NAMALWA (cell line): ENCODE measurements around the gene PNKD.

Experiments used
- DNase-seq: peaks from one replicate; pipeline ENCODE4 v3.0.0-alpha.2; 2015; ENCODE audit warnings: low spot score

Gene PNKD

DNA sequence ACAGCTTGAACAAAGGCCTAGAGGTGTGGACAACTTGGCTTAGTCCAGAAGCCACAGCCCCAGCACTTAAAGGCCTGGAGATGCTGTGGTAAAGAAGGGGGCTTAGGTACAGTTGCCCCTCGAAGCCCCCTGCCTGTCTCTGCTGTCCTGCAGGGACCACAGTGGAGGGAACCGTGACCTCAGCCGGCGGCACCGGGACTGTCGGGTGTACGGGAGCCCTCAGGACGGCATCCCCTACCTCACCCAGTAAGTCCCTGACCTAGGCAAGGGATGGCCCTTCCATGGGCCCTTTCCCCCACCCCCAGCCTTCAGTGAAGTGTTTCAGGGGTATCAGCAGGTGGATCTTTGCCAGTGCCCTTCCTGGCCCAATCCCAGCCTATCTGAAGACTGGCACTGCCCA, 71.1 kb downstream of the PNKD start:
- no peak for DNase-seq

DNA sequence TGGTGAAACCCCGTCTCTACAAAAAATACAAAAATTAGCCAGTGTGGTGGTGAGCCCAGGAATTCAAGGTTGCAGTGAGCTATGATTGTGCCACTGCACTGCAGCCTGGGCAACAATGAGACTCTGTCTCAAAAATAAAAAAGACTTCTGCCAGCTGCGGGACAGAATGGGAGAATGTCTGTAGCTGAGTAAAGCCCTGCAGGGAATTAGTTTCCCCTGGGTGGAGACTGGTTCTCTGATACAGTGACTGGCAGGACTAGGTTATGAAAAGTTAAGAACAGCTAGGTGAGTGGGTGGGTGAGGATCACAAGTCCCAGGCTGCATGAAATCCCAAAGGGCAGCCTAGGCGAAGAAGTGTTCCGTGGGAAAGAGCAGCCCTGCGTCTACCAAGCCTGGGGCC, 72.5 kb downstream of the PNKD start:
- DNase-seq = no peak

DNA sequence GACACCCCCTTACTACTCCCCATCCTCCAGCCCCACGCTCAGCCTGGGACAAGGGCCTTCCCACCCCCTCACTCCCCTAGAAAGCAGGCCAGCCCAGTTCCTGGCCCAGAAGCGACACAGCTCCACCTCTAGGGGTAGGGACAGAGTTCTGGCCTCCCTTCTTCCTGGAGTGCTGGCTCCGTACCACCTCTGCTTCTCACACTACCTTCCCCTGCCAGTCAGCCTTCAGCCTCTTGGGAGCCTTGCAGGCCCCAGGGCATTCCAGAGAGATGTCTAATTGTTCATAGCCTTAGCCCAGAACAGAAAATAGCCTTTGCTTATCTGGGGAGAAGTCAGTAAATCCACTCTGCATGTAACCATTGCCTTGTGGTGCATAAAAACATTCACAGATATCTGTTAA, 73.3 kb downstream of the PNKD start:
- no peak for DNase-seq

DNA sequence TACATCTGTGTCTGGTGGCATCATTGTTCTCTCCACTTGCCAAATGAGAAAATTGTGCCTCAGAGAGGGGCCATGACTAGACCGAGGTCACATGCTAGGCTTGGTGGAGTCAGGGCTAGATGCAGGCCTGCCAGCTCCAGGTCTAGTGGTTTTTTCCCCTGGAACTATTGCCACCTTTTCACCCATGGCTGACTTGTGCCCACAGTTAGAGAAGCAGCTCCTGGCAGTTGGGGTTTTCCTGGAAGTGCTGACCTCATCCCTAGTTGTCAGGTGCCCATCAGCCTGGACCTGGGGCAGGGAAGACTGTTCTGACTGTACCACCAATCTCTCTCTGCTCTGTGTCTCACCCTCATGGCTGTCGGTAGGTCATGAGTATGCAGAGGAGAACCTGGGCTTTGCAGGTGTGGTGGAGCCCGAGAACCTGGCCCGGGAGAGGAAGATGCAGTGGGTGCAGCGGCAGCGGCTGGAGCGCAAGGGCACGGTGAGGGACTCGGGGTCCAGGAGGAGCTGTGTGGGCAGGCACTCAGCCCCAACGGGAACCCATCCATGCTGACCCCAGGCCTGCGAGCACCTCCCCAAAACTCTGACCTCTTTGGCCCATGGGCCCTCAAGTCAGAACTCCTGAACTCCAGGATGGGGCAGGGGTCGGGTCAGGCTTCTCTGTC, 73.9 kb downstream of the PNKD start:
- no peak for DNase-seq

DNA sequence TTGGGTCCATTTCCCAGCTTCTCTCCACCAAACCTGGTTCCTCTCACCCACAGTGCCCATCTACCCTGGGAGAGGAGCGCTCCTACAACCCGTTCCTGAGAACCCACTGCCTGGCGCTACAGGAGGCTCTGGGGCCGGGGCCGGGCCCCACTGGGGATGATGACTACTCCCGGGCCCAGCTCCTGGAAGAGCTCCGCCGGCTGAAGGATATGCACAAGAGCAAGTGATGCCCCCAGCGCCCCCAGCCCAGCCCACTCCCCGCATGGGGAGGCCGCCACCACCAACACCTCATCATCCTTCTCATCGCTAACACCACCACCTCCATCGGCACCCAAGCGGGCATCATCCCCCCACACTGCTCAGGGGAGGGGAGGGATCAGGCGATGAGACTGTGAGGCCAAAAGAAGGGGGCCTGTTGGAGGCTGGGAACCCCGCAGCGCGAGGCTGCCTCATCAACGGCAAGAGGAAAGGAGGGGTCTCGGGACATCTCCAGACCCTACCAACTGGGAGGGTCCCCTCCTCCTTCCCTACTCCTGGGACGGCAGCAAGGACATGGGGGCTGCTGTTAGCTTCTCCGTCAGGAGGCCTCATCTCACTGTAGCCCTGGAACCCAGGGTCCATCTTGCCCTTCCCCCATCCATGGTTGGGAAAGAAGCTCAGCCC, 74.6 kb downstream of the PNKD start:
- no peak for DNase-seq

DNA sequence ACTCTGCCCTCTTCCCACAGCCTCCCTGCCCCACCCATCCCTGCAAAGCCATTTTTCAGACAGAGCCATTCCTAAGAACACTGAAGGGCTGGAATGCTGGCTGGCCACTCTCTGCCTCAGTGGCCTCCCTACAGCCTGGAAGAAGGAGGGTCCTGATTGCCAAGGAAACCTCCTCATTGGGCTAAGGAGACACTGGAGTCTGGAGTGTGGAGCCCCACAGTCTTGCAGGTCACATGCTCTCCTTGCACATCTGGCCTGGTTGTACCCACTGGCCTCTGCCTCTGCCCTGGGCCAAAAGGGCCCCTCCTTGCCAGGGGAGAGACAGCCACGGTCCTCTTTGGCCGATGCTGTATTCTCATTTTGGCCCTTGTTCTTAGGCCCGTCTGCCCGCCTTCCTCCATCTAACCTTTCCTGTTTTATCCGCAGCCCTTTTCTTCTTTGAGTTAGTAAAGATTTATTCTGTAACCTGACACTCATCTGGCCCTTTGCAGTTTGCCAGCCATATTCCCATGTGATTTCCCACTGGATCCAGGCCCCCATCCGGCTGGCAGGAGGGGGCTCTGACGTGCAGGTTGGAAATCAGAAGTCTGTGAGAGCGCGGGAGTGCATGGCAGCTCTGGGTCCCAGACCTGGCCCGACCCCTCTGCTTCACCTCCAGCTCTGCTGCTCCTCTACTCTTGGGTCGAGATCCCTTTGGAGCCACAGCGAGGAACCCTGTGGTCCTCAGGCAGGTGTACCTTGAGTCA, 75.3 kb downstream of the PNKD start:
- no peak for DNase-seq

DNA sequence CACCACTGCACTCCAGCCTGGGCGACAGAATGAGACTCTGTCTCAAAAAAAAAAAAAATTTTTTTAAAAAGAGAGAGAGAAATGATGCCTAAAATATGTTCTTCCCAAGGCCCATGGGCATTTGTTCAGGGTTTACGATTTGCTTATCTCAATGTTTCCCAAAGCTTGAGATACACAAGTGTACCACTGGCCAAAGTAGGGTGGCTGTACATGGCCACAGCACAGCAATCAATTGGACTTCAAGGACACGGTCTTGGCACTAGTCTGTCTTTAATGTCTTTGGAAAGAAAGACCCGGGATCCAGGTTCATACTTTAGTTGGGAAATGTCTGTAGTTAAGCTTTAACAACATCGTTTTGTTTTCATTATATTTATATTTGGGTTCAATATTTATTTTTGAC, 76.9 kb downstream of the PNKD start:
- DNase-seq = no peak

DNA sequence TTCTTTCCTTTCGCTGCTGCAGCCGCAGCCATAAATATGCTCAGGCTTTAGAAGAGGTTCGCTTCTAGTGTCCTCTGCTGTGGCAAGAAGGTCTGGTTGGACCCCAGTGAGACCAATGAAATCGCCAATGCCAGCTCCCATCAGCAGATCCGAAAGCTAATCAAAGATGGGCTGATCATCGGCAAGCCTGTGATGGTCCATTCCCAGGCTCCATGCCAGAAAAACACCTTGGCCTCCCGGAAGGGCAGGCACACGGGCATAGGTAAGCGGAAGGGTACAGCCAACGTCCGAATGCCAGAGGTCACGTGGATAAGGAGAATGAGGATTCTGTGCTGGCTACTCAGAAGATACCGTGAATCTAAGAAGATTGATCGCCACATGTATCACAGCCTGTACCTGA, 83.7 kb downstream of the PNKD start:
- DNase-seq = no peak

DNA sequence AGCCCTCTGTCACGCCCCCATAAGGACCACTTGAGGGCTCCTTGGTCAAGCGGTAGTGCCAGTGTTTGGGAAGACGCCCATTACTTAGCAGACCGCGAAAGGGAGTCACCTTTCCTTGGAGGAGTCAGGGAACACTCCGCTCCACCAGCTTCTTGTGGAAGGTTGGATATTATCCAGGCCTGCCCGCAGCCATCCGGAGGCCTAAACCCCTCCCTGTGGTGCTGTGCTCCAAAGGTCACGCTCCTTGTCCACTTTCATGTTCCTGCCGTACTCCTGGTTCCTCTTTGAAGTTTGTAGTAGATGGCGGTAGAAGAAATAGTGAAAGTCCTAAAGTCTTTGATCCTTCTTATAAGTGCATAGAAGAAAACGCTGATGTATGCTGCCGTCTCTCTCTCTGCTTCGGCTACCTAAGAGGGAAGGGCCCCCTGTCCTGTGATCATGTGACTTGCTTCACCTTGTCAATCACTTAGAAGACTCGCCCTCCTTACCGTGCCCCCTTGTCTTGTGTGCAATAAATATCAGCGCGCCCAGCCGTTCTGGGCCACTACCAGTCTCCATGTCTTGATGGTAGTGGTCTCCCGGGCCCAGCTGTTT, 84.6 kb downstream of the PNKD start:
- no peak for DNase-seq

DNA sequence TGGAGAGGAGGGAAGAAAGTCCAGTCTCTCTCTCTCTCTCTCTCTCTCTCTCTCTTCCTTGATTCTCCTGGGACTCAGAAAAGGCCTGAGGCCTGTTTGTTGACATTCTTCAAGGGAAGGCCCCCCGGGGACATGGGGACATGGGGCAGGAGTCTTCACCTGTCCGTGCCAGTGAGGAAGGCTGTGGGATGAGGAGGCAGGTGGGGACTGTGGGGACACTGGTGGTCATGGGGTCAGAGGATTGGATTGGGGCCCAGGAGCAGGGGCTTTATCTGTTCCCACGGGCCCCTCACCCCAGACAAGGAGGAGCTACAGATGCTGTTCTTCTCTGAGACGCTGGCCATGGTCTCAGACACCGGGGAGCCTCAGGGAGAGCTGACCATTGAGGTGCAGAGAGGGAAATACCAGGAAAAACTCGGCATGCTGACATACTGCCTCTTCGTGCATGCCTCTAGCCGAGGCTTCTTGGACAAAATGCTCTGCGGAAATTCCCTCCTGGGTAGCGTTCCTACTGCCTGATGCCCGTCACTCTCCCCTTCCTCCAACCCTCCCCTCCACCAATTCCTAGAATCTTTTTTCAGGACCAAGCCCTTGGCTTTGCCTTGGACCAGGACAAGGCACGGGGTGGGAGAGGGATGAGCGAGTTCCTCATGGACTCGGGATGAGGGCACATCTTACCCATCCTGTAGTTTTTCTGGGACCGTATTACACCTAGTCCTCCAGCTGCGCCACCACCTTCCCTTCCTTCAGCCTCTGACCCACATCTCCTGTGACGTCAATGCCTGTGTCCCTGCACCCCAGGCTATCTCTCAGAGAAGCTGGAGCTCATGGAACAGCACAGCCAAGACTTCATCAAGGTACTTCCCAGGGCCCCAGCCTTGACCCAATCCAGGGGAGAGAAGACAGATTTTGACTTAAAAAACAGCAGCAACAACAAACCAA, 87.2 kb downstream of the PNKD start:
- no peak for DNase-seq

DNA sequence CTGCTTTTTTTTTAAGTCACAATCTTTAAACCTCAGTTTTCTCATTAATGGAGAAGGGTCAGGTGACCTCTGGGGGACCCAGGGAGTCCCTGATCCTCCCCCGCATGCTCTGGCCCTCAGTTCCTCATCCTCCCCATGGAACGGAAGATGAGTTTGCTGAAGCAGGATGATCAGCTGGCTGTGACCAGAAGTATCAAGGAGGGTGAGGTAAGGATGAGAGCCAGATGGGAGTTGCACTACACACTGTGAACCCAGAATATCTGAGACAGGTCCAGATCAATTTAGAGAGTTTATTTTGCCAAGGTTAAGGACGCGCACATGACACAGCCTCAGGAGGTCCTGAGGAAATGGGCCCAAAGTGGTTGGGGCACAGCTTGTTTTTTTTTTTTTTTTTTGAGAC, 90.1 kb downstream of the PNKD start:
- no peak for DNase-seq

DNA sequence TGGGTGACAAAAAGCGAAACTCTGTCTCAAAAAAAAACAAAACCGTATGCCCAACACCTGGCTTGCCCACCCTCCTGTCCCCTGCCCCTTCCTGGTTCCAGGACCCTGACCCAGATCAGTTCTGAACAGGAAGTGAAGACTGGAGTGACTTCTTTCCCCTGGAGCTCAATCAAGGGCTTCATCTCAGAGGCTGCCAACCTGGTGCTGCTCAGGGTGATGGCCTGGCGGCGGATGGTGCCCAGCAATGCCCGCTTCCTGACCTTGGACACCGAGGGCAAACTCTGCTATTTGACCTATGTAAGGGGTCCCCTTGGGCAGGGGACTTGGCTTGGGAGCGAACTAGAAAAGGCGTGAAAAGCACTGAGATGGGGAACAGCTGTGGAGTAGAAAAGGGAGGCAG, 92.3 kb downstream of the PNKD start:
- DNase-seq = no peak

DNA sequence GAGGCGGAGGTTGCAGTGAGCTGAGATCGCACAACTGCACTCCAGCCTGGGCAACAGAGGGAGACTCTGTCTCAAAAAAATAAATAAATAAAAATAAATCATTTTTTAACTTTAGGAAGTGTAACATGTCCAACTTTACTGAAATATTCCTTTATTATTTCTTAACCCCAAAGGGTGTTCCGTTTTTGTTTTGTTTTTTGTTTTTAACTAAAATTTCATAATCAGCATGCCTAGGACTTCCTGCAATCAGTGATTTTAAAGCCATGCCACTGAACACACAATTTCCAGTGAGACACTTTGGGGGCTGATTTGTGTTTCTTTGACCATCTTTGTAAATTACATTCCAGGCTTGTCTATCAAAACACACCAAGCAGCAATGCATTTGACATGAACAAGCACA, 93.4 kb downstream of the PNKD start:
- DNase-seq = no peak

DNA sequence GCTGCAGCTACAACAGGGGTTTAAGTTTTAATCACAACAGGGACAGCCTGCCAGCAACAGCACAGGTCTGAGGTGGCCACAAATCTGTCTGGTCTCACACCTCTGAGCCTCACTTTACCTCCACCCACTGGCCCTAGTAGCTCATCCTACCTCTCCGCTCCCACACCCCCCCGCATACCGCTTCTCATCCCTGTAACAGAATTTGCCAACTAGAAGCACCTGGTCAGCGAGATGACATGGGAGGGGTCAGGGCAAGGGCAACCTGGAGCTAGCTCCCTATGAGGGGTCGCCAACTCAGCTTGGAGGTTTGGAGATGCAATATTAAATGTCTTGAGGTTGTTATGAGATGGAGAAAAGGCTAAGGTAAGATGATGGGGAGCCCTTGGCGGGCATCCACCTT, 93.9 kb downstream of the PNKD start:
- no peak for DNase-seq

DNA sequence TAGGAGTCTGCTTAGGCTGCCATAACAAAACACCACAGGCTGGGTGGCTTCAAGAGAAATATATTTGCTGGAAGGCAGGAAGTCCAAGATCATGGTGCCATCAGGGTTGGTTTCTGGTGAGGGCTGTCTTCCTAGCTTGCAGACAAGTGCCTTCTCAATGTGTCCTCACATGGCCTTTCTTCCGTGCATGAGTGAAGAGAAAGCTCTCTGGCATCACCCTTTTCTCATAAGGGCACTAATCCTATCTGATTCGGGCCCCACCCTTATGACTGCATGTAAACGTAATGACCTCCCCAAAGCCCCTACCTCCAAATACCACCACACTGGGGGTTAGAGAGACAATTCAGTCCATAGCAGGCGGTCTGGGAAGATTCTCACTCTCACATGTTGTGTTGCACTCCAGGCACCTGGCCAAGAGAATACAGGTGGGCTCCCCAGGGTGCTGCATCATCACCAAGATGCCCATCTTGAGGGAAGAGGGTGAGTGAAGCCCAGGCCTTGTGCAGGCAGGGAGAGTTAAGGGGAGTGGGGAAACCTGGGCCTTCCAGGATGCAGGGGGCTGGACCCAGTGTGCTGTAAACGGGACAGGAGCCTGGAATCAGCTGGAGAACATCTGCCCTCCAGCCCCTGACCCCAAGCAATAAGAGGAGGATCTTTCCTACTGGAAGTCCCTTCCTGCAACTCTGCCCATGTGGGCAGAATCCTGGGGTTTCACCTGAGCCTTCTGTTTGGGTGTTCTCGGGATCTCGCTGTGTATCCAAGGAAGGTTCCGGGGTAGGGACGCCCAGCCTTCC, 96.5 kb downstream of the PNKD start:
- no peak for DNase-seq

DNA sequence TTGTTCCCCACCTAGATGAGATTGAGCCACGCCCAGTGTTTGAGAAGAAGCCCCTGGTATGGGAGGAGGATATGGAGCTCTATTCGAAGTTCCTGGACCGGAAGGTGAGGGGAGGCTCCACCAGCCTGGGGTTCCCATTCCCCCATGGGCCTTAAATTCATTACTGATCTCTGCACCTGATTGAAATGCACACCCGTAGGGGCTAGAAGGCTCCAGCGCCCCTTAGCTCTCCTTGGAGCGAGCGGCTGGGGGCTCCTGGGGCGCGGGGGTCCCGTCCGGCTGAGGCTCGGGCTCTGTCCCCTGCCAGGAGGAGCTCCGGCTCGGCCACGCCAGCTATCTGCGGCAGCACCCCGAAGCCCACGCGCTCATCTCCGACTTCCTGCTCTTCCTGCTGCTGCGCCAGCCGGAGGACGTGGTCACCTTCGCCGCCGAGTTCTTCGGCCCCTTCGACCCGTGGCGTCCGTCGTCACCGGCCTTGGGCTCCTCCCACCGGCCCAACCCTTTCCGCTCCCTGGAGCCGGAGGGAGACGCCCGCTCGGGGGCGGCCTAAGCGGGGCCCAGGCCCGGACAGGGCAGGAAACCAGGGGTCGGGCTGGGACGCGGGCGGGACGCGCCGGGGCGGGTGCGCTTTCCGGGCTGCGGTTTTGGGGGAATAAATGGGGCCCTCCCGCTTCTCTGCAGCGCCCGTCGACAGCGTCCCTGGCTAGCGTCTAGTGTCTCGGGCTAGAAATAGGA, 97.3 kb downstream of the PNKD start:
- DNase-seq = peak; percentile 62

DNA sequence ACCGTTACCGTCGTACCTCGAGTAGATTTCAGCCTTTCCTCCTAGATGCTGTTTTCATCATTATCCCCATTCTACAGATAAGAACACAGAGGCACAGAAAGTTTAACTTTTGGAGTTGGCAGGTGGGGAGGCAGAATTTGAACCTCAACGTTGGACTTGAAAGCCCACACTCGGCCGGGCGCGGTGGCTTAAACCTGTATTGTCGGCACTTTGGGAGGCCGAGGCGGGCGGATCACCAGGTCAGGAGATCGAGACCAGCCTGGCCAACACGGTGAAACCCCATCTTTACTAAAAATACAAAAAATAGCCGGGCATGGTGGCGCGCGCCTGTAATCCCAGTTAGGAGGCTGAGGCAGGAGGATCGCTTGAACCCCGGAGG, 97.8 kb downstream of the PNKD start:
- no peak for DNase-seq

DNA sequence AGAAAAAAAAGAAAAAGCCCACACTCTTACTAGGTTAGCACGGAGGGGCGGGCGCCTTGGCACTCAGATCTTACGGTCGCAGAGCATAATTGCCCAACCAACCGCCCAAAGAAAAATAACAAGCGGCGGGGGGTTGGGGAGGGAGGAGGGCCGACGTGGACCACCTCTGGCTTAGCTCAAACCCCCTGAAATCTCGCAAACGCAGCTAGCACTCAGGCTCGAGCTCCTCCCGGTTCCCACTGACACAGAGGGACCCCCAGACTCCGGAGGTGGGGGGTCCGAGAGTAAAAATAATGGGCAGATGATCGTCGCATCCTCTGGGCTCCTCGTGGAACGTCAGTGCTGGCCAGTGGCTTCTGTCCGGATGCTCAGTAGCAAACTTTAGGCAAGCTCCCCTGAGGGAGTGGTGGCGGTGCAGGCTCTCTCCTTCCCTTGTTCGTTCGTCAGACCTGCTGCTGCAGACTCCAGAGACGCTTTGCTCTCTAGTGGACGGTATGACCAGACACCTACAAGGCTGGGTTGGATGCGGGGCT, 98.4 kb downstream of the PNKD start:
- DNase-seq = no peak

DNA sequence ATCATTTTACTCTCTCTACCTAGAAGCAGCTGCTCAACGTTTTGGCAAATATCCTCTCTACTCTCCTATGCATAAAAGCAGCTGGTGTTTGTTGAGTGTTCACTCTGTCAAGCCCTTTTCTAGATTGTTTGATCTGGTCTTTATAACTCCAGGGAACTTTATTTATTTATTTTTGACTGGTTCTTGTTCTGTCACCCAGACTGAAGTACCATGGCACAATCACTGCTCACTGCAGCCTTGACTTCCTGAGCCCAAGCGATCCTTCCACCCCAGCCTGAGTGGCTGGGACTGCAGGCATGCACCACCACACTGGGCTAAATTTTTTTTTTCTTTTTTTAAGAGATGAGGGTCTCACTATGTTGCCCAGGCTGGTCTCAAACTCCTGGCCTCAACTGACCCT, 99.0 kb downstream of the PNKD start:
- DNase-seq = no peak

DNA sequence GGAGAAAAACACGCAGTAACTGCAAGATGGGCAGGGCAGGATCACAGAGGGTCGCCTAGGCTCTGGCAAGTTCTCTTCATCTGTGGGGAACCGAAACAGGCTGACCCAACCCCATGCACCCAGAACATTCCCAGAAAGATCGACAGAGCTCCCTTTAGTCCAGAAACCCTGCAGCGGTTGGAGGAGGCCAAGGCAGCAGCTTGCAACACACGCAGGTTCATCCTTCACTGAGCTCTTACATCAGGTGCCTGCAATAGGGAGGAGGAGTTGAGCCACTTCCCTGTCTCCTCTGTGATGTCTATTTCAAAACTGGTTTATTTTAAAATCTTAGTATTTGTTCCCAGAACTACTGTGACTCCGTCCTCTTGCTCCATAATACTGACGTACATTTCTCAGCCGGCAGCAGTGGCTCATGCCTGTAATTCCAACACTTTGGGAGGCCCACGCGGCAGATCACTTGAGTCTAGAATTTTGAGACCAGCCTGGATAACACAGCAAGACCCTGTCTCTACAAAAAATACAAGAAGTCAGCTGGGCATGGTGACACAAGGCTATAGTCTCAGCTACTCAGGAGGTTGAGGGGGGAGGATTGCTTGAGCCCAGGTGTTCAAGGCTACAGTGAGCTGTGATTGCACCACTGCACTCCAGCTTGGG, 100.2 kb downstream of the PNKD start:
- peak; percentile 77 for DNase-seq
